ENCODE data around the gene AHSP. TPM values are rescaled to one million over a fixed set of nuclear protein-coding genes. Genes with fewer than 3 reads are reported as not detected.
"Not testable (repeated sequence)": the region's sequence is repeated elsewhere in the genome, so short reads cannot be mapped to it uniquely, and the experiment has no call there.

AHSP gene
- total and polyA plus RNA-seq, 4 donors: 0.48 to 1,651 TPM; not detected in 2

- peak; percentile 62 for DNase-seq (ENCODE audit: low spot score)
- TF ChIP-seq NR2F2 (IDR thresholded peaks at IDR 0.05): no peak
- TF ChIP-seq HNF4G (IDR thresholded peaks at IDR 0.05): no peak
- no peak for TF ChIP-seq CTCF (IDR thresholded peaks at IDR 0.05; ENCODE audit: low read depth, low read length, missing input control)
- TF ChIP-seq RXRA (IDR thresholded peaks at IDR 0.05): no peak
- TF ChIP-seq MAX (IDR thresholded peaks at IDR 0.05): no peak
- TF ChIP-seq YY1 (IDR thresholded peaks at IDR 0.05): no peak
- TF ChIP-seq HNF4A (conservative IDR thresholded peaks at IDR 0.05): no peak
- no peak for TF ChIP-seq JUND (IDR thresholded peaks at IDR 0.05)
- no peak for TF ChIP-seq ATF3 (IDR thresholded peaks at IDR 0.05)
- no peak for TF ChIP-seq TAF1 (conservative IDR thresholded peaks at IDR 0.05)
- TF ChIP-seq SP1 (IDR thresholded peaks at IDR 0.05): no peak
Observed at GRCh38 chr16:31522071-31522470, 5.6 kb upstream of the AHSP start.

GRCh38 chr16:31523768-31524167 is 3.9 kb upstream of the AHSP start:
- H3K27me3 ChIP-seq (ENCODE audit: control insufficient read depth in 4 of 4, insufficient read depth in 4 of 4, low read length in 3 of 4); H3K4me3 ChIP-seq (ENCODE audit: low read depth in 1 of 3, low read length in 3 of 3); DNase-seq (ENCODE audit: low spot score); H3K9me3 ChIP-seq (ENCODE audit: control insufficient read depth in 4 of 4, low read length in 3 of 4); H3K27ac ChIP-seq (ENCODE audit: low read depth in 1 of 2, low read length in 2 of 2); H3K36me3 ChIP-seq (ENCODE audit: control insufficient read depth in 4 of 4, insufficient read depth in 3 of 4, low read depth in 1 of 4, low read length in 3 of 4); H3K9ac ChIP-seq (ENCODE audit: low read depth in 1 of 2, low read length in 2 of 2); H3K4me1 ChIP-seq (ENCODE audit: control insufficient read depth in 4 of 4, insufficient read depth in 4 of 4, low read length in 3 of 4): not testable (repeated sequence)
- 60% methylated on average over 3 of the region's 6 CpGs for WGBS

More at GRCh38 chr16:31522071-31522470, 5.6 kb upstream of the AHSP start:
- H3K4me3 ChIP-seq (ENCODE audit: low read depth in 1 of 3, low read length in 3 of 3): no peak overlapping the region
- H3K9ac ChIP-seq (ENCODE audit: low read depth in 1 of 2, low read length in 2 of 2): no peak overlapping the region
- 90% methylated on average over 6 of the region's 6 CpGs for WGBS
- H3K27ac ChIP-seq (ENCODE audit: low read depth in 1 of 2, low read length in 2 of 2): no peak overlapping the region
- H3K9me3 ChIP-seq (ENCODE audit: control insufficient read depth in 4 of 4, low read length in 3 of 4): no peaks in the 10 kb centered on the region
- peaks cover 0 to 2% (median 0%) of the 10 kb centered on the region in 4 donors for H3K27me3 ChIP-seq (ENCODE audit: control insufficient read depth in 4 of 4, insufficient read depth in 4 of 4, low read length in 3 of 4)
- no peaks in the 10 kb centered on the region for H3K36me3 ChIP-seq (ENCODE audit: control insufficient read depth in 4 of 4, insufficient read depth in 3 of 4, low read depth in 1 of 4, low read length in 3 of 4)
- no peaks in the 10 kb centered on the region for H3K4me1 ChIP-seq (ENCODE audit: control insufficient read depth in 4 of 4, insufficient read depth in 4 of 4, low read length in 3 of 4)

GRCh38 chr16:31525113-31525512 is 2.6 kb upstream of the AHSP start:
- 85% methylated on average over 3 of the region's 3 CpGs for WGBS
- H3K4me1 ChIP-seq (ENCODE audit: control insufficient read depth in 4 of 4, insufficient read depth in 4 of 4, low read length in 3 of 4): no peaks in the 10 kb centered on the region
- peaks cover 0 to 9% (median 2%) of the 10 kb centered on the region in 4 donors for H3K27me3 ChIP-seq (ENCODE audit: control insufficient read depth in 4 of 4, insufficient read depth in 4 of 4, low read length in 3 of 4)
- H3K4me3 ChIP-seq (ENCODE audit: low read depth in 1 of 3, low read length in 3 of 3): no peak overlapping the region
- no peak for TF ChIP-seq EGR1 (IDR thresholded peaks at IDR 0.05; ENCODE audit: low read depth in 2 of 2)
- no peak for TF ChIP-seq JUND (IDR thresholded peaks at IDR 0.05)
- no peak for TF ChIP-seq FOXA1 (IDR thresholded peaks at IDR 0.05)
- no peak for TF ChIP-seq FOXA2 (IDR thresholded peaks at IDR 0.05)
- TF ChIP-seq CTCF (IDR thresholded peaks at IDR 0.05; ENCODE audit: low read depth, low read length, missing input control): no peak
- no peak for TF ChIP-seq MAX (IDR thresholded peaks at IDR 0.05)
- no peak for TF ChIP-seq SP1 (IDR thresholded peaks at IDR 0.05)
- no peak for TF ChIP-seq HNF4G (IDR thresholded peaks at IDR 0.05)
- TF ChIP-seq NR2F2 (IDR thresholded peaks at IDR 0.05): no peak
- no peak for TF ChIP-seq YY1 (IDR thresholded peaks at IDR 0.05)
- no peak for TF ChIP-seq HNF4A (conservative IDR thresholded peaks at IDR 0.05)
- no peak for DNase-seq (ENCODE audit: low spot score)
- H3K9ac ChIP-seq (ENCODE audit: low read depth in 1 of 2, low read length in 2 of 2): no peak overlapping the region
- H3K9me3 ChIP-seq (ENCODE audit: control insufficient read depth in 4 of 4, low read length in 3 of 4): no peaks in the 10 kb centered on the region
- no peak overlapping the region for H3K27ac ChIP-seq (ENCODE audit: low read depth in 1 of 2, low read length in 2 of 2)
- no peaks in the 10 kb centered on the region for H3K36me3 ChIP-seq (ENCODE audit: control insufficient read depth in 4 of 4, insufficient read depth in 3 of 4, low read depth in 1 of 4, low read length in 3 of 4)
